Ishikawa (cell line): ENCODE results near the gene SPTAN1.

ENCODE experiments used
- EP300 ChIP-seq: IDR thresholded peaks from 2 replicates; pipeline ENCODE4 v1.6.1; 2012; ENCODE audit warnings: borderline replicate concordance
- TF ChIP-seq, protein P1 (sequence below): IDR thresholded peaks from 2 replicates; pipeline ENCODE4 v1.6.1; 2012; ENCODE audit warnings: low read depth, mild to moderate bottlenecking

DNA sequence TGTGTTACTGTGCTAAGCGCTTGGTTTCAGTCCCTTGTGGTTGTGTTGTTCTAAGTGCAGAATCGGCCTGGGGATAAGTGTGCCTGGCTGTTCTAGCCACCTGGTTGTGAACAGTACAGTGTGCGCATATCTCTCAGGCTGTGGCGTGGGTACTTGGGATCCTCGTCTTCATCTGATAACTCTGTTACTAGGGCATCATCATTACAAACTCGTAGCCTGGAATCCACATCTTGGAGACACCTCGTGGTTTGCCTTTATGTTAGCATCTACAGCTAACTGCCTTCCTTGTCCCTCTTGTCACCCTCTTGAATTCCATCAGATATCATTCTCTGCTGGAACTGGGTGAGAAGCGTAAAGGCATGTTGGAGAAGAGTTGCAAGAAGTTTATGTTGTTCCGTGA lies 41.5 kb downstream of the SPTAN1 start:
- TF ChIP-seq, protein P1, sequence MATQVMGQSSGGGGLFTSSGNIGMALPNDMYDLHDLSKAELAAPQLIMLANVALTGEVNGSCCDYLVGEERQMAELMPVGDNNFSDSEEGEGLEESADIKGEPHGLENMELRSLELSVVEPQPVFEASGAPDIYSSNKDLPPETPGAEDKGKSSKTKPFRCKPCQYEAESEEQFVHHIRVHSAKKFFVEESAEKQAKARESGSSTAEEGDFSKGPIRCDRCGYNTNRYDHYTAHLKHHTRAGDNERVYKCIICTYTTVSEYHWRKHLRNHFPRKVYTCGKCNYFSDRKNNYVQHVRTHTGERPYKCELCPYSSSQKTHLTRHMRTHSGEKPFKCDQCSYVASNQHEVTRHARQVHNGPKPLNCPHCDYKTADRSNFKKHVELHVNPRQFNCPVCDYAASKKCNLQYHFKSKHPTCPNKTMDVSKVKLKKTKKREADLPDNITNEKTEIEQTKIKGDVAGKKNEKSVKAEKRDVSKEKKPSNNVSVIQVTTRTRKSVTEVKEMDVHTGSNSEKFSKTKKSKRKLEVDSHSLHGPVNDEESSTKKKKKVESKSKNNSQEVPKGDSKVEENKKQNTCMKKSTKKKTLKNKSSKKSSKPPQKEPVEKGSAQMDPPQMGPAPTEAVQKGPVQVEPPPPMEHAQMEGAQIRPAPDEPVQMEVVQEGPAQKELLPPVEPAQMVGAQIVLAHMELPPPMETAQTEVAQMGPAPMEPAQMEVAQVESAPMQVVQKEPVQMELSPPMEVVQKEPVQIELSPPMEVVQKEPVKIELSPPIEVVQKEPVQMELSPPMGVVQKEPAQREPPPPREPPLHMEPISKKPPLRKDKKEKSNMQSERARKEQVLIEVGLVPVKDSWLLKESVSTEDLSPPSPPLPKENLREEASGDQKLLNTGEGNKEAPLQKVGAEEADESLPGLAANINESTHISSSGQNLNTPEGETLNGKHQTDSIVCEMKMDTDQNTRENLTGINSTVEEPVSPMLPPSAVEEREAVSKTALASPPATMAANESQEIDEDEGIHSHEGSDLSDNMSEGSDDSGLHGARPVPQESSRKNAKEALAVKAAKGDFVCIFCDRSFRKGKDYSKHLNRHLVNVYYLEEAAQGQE = no peak
- TF ChIP-seq EP300 = no peak
